ENCODE measurements around the gene FBXL17. TPM values are rescaled to one million over a fixed set of nuclear protein-coding genes. Genes with fewer than 3 reads are reported as not detected.

Gene FBXL17
- total RNA-seq, 1 donor from 2014 or later = 17.1 TPM

GRCh38 chr5:107864793-107865192 lies 517.1 kb downstream of the FBXL17 start:
- no peak for DNase-seq
- Histone ChIP-seq H3K27ac (no peak overlapping the region), H3K9me3 (no peaks in the 10 kb centered on the region), H3K4me3 (no peak overlapping the region), H3K36me3 (peaks cover 14% of the 10 kb centered on the region), H3K4me1 (no peaks in the 10 kb centered on the region), H3K27me3 (ENCODE audit: low read depth) (no peaks in the 10 kb centered on the region)
- ATAC-seq = no peak
- intact Hi-C loops (cut with DNase I) = no loop called here
- no peak for TF ChIP-seq CTCF (IDR thresholded peaks at IDR 0.05)

- no peak for TF ChIP-seq CTCF (IDR thresholded peaks at IDR 0.05)
- no peak overlapping the region for H3K4me3 ChIP-seq
- DNase-seq = no peak
- H3K9me3 ChIP-seq = no peaks in the 10 kb centered on the region
- no peak overlapping the region for H3K27ac ChIP-seq
- H3K27me3 ChIP-seq (ENCODE audit: low read depth) = no peaks in the 10 kb centered on the region
- H3K36me3 ChIP-seq = peaks cover 14% of the 10 kb centered on the region
- ATAC-seq = no peak
- intact Hi-C loops (cut with DNase I) = no loop called here
- no peaks in the 10 kb centered on the region for H3K4me1 ChIP-seq
These were observed 518.8 kb downstream of the FBXL17 start for GRCh38 chr5:107863125-107863524.

GRCh38 chr5:107861565-107861964 lies 520.3 kb downstream of the FBXL17 start:
- no peak for TF ChIP-seq CTCF (IDR thresholded peaks at IDR 0.05)
- no peaks in the 10 kb centered on the region for H3K27me3 ChIP-seq (ENCODE audit: low read depth)
- no peak for DNase-seq

GRCh38 chr5:107860044-107860443 lies 521.9 kb downstream of the FBXL17 start:
- no peak overlapping the region for H3K4me3 ChIP-seq

More at GRCh38 chr5:107861565-107861964, 520.3 kb downstream of the FBXL17 start:
- intact Hi-C loops (cut with DNase I) = no loop called here
- no peak overlapping the region for H3K4me3 ChIP-seq
- H3K9me3 ChIP-seq = no peaks in the 10 kb centered on the region
- no peak for ATAC-seq
- H3K4me1 ChIP-seq = no peaks in the 10 kb centered on the region
- peaks cover 14% of the 10 kb centered on the region for H3K36me3 ChIP-seq
- no peak overlapping the region for H3K27ac ChIP-seq

GRCh38 chr5:107858788-107859187 lies 523.1 kb downstream of the FBXL17 start:
- no peak for TF ChIP-seq CTCF (IDR thresholded peaks at IDR 0.05)
- no peaks in the 10 kb centered on the region for H3K27me3 ChIP-seq (ENCODE audit: low read depth)
- intact Hi-C loops (cut with DNase I) = no loop called here

More at GRCh38 chr5:107860044-107860443, 521.9 kb downstream of the FBXL17 start:
- Histone ChIP-seq H3K27me3 (ENCODE audit: low read depth) (no peaks in the 10 kb centered on the region), H3K4me1 (no peaks in the 10 kb centered on the region), H3K9me3 (no peaks in the 10 kb centered on the region), H3K27ac (no peak overlapping the region), H3K36me3 (peaks cover 14% of the 10 kb centered on the region)
- ATAC-seq (no peak), DNase-seq (no peak)
- no peak for TF ChIP-seq CTCF (IDR thresholded peaks at IDR 0.05)
- intact Hi-C loops (cut with DNase I) = no loop called here

GRCh38 chr5:107858324-107858723 lies 523.6 kb downstream of the FBXL17 start:
- intact Hi-C loops (cut with DNase I) = no loop called here

More at GRCh38 chr5:107858788-107859187, 523.1 kb downstream of the FBXL17 start:
- DNase-seq = no peak
- H3K4me3 ChIP-seq = no peak overlapping the region
- no peak for ATAC-seq
- H3K27ac ChIP-seq = no peak overlapping the region
- peaks cover 14% of the 10 kb centered on the region for H3K36me3 ChIP-seq
- H3K9me3 ChIP-seq = no peaks in the 10 kb centered on the region
- no peaks in the 10 kb centered on the region for H3K4me1 ChIP-seq

More at GRCh38 chr5:107858324-107858723, 523.6 kb downstream of the FBXL17 start:
- no peaks in the 10 kb centered on the region for H3K9me3 ChIP-seq
- H3K4me1 ChIP-seq = no peaks in the 10 kb centered on the region
- no peak for ATAC-seq
- no peaks in the 10 kb centered on the region for H3K27me3 ChIP-seq (ENCODE audit: low read depth)
- H3K36me3 ChIP-seq = peaks cover 14% of the 10 kb centered on the region
- no peak overlapping the region for H3K4me3 ChIP-seq
- H3K27ac ChIP-seq = no peak overlapping the region
- no peak for TF ChIP-seq CTCF (IDR thresholded peaks at IDR 0.05)
- no peak for DNase-seq

All from lower lobe of right lung (tissue), 2 donors.